Ovary (tissue), 3 donors: ENCODE measurements around the gene EFEMP2.

Experiments used
- CTCF ChIP-seq, 3 donors: fragments of 450-650 bp in 2 of 3; fragments of 200-600 bp in 1 of 3; IDR thresholded peaks; one replicate each; pipeline versions ENCODE4 v1.5.1 to v1.8.0; 2016 to 2022; ENCODE audit warnings: antibody characterized with exemption in 3 of 3, mild to moderate bottlenecking in 1 of 3
- POLR2A ChIP-seq: fragments of 450-650 bp; IDR thresholded peaks from one replicate; pipeline ENCODE4 v1.6.1; 2017; ENCODE audit warnings: antibody characterized with exemption, mild to moderate bottlenecking, moderate library complexity
- donor health status: DM: no; HTN: no; CAD: no.

- TF ChIP-seq CTCF (IDR thresholded peaks at IDR 0.05) (no peak), POLR2A (no peak)
Observed at GRCh38 chr11:65849771-65850216, 22.8 kb downstream of the EFEMP2 start.
